Measurements from ENCODE around the gene PTPN18. TPM values are rescaled to one million over a fixed set of nuclear protein-coding genes. Genes with fewer than 3 reads are reported as not detected.

The PTPN18 gene
- total RNA-seq, 2 donors from 2014 or later, result 24.2 to 28.0 TPM

DNA sequence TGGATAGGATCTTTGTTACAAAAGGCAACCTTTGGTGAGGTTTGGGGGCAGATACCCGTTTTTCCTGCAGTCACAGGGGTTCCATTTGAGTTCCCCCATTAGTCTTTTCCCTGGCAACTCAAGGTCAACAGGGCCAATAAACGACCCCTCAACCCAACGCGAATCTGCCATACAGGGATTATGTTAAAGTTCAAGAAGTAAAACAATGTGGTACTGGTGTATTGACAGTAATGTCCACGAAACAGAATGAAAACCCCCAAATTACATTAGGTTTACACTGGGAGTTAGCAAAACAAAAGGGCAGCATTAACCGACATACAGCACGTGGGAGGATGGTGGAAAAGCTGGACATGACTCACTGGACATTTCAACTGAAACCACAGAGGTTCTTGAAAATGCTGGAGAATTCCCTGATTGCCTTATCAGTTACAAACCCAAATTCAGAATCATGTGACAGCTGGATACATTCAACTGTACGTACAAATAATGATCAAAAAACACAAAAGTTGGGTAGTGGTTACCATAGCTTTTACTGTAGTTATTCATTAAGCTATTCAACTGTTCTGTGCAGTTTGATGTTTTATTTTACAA, 18.0 kb upstream of the PTPN18 start:
- intact Hi-C loops (cut with DNase I), result loop anchor here (5.0 to 10.0 kb wide), 2 partner anchors 153 to 156 kb away; partner anchors contain the start of genes MZT2B (in 2 of the 2) and SMPD4 (in 2 of the 2)
- ATAC-seq, result no peak

DNA sequence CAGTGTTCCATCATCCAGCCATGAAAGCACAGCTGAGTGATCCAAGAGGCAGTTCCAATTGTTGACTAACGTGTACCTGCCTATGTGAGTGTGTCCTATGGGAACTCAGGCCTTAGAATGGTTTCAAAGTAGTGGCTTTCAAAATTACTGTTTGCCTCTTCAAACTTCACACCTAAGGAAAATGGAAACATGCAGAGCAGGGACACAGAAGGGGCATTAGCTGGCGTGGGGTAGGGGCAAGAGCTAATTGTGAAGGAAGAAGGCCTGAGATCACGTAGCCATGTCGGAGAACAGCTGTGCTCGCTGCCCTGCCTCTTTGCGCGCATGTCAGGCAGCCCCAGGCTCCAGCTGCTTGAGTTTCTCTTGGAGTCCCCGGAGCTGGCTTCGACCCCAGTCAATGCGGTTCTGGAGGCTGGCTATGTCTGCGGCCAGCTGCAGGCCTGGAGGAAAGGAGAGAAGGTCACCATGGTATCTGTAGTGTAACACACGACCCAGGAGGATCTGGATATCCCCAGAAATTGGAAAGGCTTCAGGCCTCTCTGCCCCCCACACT, 17.0 kb upstream of the PTPN18 start:
- DNase-seq, result no peak
- intact Hi-C loops (cut with DNase I), result loop anchor here (5.0 to 10.0 kb wide), 2 partner anchors 154 to 157 kb away; partner anchors contain the start of genes MZT2B (in 2 of the 2) and SMPD4 (in 2 of the 2)
- ATAC-seq, result no peak

More for the DNA sequence above, 18.0 kb upstream of the PTPN18 start:
- no peak for DNase-seq

DNA sequence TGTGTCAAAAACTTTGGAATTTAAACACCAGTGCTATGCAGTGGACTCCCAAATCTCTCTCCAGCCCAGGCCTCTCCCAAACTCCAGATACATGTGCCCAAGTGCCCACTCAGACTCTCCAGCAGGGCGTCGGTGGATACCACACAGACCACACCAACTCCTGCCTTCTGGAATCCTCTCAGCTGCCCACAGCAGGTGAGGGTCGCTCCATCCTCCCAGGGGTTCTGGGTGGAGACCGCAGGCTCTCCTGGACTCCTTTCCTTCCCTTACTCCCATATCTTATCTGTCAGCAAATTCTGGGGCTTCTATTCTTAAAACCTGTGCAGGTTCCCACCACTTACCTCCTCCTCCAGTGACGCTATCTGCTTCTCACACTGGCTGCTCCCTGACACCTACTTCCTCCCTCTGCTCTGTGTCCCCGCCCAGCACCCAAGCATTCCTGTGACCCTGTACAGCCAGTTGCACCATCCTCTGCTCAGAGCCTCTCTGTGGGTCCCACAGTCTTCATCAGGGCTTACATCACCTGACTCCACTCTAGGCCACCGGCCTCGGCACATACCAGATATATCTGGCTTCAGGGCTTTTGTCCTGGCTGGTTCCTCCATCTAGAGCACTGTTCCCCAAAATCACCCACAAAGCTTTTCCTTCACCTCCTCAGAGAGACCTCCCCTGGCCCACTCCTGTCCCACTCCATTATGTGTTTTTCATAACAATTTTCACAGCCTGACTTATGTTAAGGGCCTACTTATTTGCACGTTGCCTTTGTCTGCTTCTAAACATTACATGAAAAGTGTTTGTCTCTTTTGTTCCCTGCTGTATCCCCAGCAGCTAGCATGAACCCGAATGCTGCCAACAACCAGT, 15.7 kb upstream of the PTPN18 start:
- DNase-seq (no peak), ATAC-seq (no peak)
- intact Hi-C loops (cut with DNase I), result loop anchor here (5.0 to 10.0 kb wide), 2 partner anchors 155 to 158 kb away; partner anchors contain the start of genes MZT2B (in 2 of the 2) and SMPD4 (in 2 of the 2)

DNA sequence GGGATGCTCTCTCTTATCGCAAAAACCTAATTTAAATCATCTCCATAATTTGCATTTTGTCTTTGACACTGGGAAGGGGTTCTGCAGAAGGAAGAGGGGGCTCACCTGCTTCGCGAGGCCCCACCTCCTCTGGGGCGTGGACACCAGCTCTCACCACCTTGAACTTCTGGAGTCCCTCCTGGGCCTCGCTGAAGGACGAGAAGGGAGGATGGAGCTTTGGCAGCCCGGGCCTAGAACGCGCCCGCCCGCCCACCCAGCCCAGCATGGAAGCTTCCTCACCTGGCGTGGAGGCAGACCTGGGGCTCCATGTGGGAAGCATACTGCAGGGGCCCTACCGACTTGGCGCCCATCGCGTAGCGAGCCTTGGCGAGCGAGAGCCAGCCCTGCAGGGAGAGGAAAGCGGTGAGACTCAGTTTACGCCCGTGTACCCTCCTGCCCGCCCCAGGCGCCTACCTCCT, 14.3 kb upstream of the PTPN18 start:
- no peak for ATAC-seq
- intact Hi-C loops (cut with DNase I), result no loop called here
- DNase-seq, result no peak

DNA sequence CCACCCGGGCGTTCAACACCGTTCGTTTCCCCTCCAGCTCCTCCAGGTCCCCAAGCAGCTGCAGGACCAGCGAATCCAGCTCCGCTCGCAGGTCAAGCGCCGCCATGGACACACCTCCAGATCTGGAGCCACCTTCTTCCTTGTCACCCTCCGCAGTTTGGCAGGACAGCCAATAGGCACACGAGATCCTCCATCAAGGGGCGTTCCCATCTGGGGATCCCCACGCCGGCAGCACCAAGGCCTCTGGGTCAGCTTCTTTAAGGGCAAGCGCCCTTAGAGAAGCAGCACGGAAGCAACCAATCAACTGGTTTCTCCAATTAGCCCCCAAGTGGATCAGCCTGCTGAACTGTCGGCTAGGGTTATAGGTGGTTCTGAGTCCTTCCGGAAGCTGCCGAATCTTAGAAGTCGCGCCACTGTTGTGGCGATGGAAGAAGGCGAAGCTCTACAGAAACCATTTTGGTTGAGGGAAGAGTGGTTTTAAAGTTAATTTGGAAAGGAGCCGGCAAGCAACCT, 13.8 kb upstream of the PTPN18 start:
- DNase-seq, result peak; percentile 93
- intact Hi-C loops (cut with DNase I), result no loop called here
- peak; percentile 87 to 92 for ATAC-seq

DNA sequence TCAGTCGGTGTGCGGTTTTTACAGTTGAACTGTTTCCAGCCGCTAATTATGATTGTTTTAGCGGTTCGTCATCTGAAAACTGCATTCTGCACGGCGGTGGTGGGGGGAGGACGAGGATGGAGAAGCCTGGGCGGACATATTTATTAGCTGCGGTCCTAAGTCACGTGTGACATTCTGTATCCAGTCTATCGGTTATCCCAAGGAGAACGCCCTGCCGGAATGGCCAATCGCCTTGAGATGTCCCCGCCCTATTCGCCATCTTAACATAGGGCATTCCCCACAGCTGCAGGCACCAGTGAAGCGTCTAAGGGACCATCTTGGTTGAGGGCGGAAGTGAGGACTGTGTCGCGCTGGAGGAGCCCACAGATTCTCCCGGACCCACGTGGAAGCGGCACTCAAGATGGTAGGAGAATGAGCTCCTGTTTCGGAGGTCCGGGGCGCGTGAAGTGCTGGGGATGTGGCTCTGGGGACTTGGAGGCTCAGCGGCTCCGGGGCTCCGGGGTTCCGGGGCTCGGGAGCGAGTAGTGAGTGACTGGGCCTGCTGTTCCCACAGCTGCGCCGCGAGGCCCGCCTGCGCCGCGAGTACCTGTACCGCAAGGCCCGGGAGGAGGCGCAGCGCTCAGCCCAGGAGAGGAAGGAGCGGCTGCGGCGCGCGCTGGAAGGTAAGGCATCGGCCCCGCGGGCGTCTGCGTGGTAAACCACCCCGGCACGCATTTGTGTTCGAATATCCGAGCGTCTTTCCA, 13.2 kb upstream of the PTPN18 start, which contains the start of gene IMP4:
Gene IMP4 (plus strand): TSS at position 365 of the 743 bp plus-strand sequence. CDS start 36 bp downstream, at position 401.
- peak; percentile 97 to 98 for ATAC-seq
- intact Hi-C loops (cut with DNase I), result no loop called here
- peak; percentile 97 for DNase-seq

DNA sequence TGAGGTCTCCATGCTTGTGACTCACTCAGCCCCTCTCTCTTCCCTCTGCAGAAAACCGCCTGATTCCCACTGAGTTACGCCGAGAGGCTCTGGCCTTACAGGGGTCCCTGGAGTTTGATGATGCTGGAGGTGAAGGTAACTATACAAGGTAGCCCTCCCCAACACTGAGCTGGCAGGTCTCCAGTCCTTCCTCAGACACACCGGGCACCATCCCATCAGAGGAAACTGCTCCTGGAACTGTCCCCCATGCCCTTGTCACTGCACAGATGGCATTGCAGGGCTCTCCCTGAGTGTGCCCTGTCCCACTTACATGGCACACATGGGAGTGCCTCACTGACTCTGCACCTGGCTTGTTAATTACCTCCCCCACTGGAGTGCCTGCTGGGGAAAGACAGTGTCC, 11.3 kb upstream of the PTPN18 start:
- intact Hi-C loops (cut with DNase I), result no loop called here
- no peak for ATAC-seq
- no peak for DNase-seq

DNA sequence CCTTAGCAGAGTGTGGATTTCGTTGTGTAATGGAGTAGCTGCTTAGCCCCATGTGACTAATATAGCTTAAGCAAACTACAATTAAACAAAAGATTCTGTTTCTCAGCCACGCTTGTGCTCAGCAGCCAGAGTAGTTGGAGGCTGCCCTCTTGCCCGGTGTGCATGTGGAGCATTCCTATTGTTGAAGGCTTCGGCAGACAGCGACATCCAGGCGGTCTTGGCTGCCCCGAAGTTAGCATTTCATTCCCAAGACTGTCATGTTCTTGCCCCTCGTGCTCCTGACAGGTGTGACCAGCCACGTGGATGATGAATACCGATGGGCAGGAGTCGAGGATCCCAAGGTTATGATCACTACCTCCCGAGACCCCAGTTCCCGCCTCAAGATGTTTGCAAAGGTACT, 10.8 kb upstream of the PTPN18 start:
- no peak for DNase-seq
- ATAC-seq, result no peak
- intact Hi-C loops (cut with DNase I), result no loop called here

DNA sequence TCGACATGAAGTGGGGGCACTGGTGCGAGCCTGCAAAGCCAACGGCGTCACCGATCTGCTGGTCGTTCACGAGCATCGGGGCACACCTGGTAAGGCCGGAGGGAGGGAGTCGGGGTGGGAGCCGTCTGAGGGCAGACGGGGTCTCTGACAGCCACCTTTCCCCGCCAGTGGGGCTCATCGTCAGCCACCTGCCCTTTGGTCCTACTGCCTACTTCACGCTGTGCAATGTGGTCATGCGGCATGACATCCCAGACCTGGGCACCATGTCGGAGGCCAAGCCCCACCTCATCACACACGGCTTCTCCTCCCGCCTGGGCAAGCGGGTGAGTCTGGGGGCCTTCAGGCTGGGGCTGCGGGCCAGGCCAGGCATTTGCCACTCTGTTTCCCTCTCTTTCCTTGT, 10.2 kb upstream of the PTPN18 start:
- no peak for ATAC-seq
- intact Hi-C loops (cut with DNase I), result no loop called here
- DNase-seq, result no peak

DNA sequence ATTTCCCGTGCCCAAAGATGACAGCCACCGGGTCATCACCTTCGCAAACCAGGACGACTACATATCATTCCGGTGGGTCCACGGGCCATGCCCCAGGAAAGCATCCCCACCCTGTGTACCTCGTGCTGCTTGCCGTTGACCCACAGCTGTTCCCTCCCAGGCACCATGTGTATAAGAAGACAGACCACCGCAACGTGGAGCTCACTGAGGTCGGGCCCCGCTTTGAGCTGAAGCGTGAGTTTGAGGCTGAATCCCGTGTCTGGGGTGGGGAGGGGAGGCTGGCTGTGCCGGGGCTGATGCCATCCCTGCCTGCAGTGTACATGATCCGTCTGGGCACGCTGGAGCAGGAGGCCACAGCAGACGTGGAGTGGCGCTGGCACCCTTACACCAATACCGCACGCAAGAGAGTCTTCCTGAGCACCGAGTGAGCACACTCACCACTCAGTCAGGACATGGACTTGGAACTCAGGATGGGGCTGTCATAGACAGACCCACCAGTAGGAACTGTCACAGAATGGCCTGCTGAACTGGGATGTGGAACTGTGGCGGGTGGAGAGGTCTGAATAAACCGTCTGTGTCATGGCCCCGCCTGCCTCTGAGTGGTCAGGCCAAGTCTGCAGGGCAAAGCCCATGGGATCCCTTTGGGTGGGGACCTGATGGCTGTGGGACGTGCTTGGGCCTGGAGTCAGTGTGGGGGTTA, 9.7 kb upstream of the PTPN18 start:
- ATAC-seq (no peak), DNase-seq (no peak)
- intact Hi-C loops (cut with DNase I), result no loop called here

DNA sequence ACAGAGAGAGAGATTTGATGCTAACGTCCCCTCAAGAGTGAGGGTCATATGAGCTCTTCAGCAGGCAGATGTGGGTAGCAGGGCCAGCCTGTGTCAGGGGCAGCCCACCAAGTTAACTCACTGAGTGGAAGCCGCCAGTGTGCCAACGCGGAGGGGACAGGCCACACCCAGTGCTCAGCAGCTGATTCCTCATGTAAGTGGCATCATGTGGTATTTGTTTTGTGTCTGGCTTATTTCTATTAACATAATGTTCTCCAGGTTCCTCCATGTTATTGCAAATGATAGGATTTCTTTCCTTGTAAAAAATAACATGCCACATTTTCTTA, 9.2 kb upstream of the PTPN18 start:
- intact Hi-C loops (cut with DNase I), result no loop called here
- DNase-seq, result no peak
- no peak for ATAC-seq

DNA sequence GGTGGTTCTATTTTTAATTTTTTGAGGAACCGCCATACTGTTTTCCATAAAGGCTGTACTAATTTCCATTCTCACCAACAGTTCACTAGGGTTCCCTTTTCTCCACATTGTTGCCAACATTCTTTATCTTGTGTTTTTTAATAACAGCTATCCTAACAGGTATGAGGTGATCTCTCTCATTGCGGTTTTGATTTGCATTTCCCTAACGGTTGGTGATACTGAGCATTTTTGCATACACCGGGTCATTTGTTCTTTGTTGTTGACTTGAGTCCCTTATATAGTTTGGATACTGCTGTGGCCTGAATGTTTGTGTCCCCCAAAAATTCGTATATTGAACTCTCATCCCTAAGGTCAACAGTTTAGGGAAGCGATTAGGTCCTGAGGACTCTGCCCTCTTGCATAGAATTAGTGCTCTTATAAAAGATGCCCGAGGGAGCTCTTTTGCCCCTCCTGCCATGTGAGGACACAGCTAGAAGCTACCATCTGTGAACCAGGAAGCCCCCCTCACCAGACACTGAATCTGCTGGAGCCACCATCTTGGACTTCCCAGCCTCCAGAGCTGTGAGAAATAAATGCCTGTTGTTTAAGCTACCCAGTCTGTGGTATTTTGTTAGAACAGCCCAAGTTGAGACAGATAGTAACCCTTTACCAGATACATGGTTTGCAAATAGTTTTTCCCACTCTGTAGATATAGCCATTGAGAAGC, 8.5 kb upstream of the PTPN18 start:
- no peak for ATAC-seq
- DNase-seq, result no peak
- intact Hi-C loops (cut with DNase I), result no loop called here

DNA sequence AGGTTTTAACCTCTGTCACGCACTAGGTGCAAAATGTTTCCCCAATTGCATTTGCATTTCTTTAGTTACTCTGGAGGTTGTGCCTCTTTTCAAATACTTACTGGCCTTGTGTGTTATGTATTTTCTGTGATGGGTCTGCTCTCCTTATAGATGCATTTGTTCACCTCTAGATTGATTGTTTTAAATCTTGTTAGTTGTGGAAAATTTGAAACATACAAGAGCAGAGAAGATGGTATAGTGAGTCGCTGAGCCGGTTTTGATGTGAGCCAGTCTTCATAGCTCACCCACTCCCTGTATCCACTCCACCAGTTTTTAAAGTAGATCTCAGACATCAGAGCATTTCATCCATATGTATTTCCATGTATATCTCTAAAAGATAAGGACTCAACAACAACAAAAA, 6.7 kb upstream of the PTPN18 start:
- ATAC-seq (no peak), DNase-seq (no peak)
- intact Hi-C loops (cut with DNase I), result no loop called here

DNA sequence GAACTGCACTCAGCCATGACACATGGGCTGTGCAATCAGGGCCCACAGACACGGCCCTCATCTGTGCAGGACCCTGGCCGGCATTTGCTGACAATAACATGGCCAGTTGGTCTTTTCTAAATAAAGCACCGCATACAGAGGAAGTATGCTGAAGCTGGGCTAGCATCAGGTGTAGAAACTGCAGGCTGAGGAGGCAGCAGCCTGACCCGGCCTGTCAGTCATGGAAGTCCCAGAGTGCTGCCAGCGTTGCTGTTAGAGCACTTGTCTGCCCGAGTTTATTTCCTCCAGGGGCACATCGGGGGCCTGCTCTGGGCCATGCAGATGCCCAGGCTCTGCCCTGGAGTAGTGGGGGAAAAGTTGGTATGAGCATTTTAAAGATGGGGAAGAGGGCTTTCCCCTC, 4.1 kb upstream of the PTPN18 start:
- ATAC-seq (no peak), DNase-seq (no peak)
- intact Hi-C loops (cut with DNase I), result no loop called here

DNA sequence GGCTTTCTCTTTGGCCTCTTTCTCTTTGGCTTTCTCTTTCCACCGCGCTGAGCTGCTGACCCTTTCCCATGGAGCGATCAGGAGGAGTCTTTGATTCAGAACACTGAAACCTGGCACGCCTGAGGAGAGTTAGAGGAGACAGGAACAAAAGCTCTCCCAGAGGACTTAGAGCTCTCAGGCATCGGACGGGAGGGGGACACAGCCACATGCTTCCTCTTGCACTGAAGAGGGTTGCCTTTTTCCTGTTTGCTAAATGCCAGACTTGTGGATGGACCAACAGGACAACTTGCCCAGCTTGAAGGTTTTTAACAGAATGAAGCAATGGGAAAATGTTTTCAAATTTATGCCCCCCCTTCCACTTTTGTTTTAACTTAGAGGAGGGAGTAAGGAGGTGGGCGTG, 3.6 kb upstream of the PTPN18 start:
- DNase-seq, result no peak
- intact Hi-C loops (cut with DNase I), result no loop called here
- no peak for ATAC-seq

DNA sequence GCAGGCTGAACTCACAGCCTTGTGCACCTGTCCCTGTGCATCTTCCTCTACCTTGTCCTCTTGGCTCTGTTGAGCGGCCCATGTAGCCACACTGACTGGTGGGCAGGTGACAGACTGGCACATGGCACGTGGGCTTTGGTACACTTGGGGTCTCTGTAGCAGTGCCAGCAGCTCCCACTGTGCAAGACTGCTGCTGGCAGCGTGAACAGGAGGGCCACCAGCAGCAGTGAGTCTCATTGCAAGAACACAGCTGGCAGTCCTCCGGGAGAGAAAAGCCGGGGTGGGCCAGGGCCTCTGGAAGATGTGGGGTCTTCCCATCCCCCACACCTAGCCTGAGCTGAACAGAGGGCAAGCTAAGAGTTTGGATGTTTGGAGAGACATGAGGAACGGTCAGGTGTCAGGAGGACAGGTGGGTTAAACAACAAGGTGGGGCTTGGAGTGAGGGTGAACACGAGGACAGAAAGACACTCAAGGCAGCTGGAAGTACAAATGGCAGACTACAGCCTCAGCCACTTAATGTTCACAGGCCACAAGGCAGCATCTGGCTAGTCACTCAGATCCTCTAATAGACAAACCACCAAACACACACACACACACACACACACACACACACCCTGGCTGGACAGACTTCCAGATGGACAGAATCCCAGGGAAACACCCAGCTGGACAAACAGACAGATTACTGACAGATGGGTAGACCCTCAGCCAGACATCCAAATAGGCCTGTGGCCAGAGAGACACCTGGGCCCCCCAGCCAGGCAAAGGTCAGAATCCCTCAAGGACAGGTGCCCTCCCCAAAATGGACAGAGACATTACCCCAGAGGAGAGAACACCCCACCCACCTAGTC, 2.3 kb upstream of the PTPN18 start:
- DNase-seq (peak; percentile 16), ATAC-seq (no peak)
- intact Hi-C loops (cut with DNase I), result no loop called here

DNA sequence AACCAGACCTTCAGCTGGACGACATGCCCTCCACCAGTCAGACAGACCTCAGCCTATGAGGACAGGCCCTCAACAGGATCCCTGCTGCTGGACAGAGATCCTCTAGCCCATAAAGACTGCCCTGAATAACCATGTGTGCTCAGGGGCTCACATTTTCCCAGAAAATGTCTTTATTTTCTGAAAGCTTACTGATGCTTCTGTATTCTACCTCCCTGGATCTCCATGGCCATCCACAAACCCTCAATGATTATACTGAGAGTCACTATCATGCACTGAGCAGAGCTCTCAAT, 1.8 kb upstream of the PTPN18 start:
- ATAC-seq (no peak), DNase-seq (no peak)
- intact Hi-C loops (cut with DNase I), result no loop called here

Data from left cardiac atrium (tissue), 4 donors.